SIG-M5 (cell line): ENCODE data around the gene GRB10.

Experiments used
- DNase-seq: peaks from one replicate; lab custom pipeline; 2025; lab: John Stamatoyannopoulos, UW

GRB10 gene

GRCh38 chr7:50653126-50653864 is 129.4 kb downstream of the GRB10 start:
- DNase-seq = no peak

GRCh38 chr7:50652400-50653125 is 130.1 kb downstream of the GRB10 start:
- DNase-seq = no peak

- DNase-seq = no peak
Observed at GRCh38 chr7:50651271-50651989, 131.3 kb downstream of the GRB10 start.

GRCh38 chr7:50650057-50650664 is 132.5 kb downstream of the GRB10 start:
- DNase-seq = no peak

GRCh38 chr7:50649259-50649885 is 133.3 kb downstream of the GRB10 start:
- no peak for DNase-seq

- no peak for DNase-seq
Observed at GRCh38 chr7:50648570-50649169, 134.0 kb downstream of the GRB10 start.

GRCh38 chr7:50648076-50648475 is 134.6 kb downstream of the GRB10 start:
- DNase-seq = no peak

- no peak for DNase-seq
Observed at GRCh38 chr7:50647286-50647980, 135.3 kb downstream of the GRB10 start.

- no peak for DNase-seq
Observed at GRCh38 chr7:50646069-50646468, 136.6 kb downstream of the GRB10 start.

GRCh38 chr7:50645186-50645585 is 137.5 kb downstream of the GRB10 start:
- no peak for DNase-seq

GRCh38 chr7:50644586-50644985 is 138.1 kb downstream of the GRB10 start:
- no peak for DNase-seq

GRCh38 chr7:50644114-50644513 is 138.6 kb downstream of the GRB10 start:
- no peak for DNase-seq

GRCh38 chr7:50641442-50642405 is 141.0 kb downstream of the GRB10 start:
- DNase-seq = no peak

GRCh38 chr7:50640779-50641178 is 141.9 kb downstream of the GRB10 start:
- DNase-seq = no peak

- DNase-seq = no peak
Observed at GRCh38 chr7:50640256-50640655, 142.4 kb downstream of the GRB10 start.

GRCh38 chr7:50637725-50638643 is 144.7 kb downstream of the GRB10 start:
- DNase-seq = no peak

GRCh38 chr7:50634378-50634777 is 148.3 kb downstream of the GRB10 start:
- DNase-seq = no peak

- DNase-seq = no peak
Observed at GRCh38 chr7:50633414-50633710, 149.3 kb downstream of the GRB10 start.
